Neural cell (in vitro differentiated cells): Measurements from ENCODE around the gene HAUS6. TPM values are rescaled to one million over a fixed set of nuclear protein-coding genes. Genes with fewer than 3 reads are reported as not detected.

Source experiments
- H2AFZ ChIP-seq: fragments of 200-600, 300-800 bp; sonication (generic), shearing (Covaris generic); 2 replicates; pipeline ENCODE4 v1.6.0; 2014; ENCODE audit warnings: low read depth, mild to moderate bottlenecking, antibody characterized with exemption, low read length, moderate library complexity
- H3F3A ChIP-seq: fragments of 200-600 bp; shearing (Covaris generic); 2 replicates; pipeline ENCODE4 v1.6.1; 2016; ENCODE audit warnings: mild to moderate bottlenecking, moderate library complexity, mixed read lengths, antibody characterized with exemption, low read length; ENCODE audit not compliant: insufficient read depth, poor library complexity, severe bottlenecking
- H3K27ac ChIP-seq: fragments of 200-600, 300-800 bp; sonication (generic), shearing (Covaris generic); 2 replicates; pipeline ENCODE4 v1.5.1; 2014; ENCODE audit warnings: mild to moderate bottlenecking, low read length, moderate library complexity
- H3K27me3 ChIP-seq: fragments of 300-800, 200-600 bp; sonication (generic), shearing (Covaris generic); 2 replicates; pipeline ENCODE4 v1.6.0; 2014; ENCODE audit warnings: mild to moderate bottlenecking, low read depth, low read length, moderate library complexity; ENCODE audit not compliant: insufficient read depth
- H3K36me3 ChIP-seq: fragments of 300-800, 200-600 bp; sonication (generic), shearing (Covaris generic); 2 replicates; pipeline ENCODE4 v1.5.1; 2014; ENCODE audit warnings: mild to moderate bottlenecking, antibody characterized with exemption, low read length, moderate library complexity; ENCODE audit not compliant: insufficient read depth
- H3K4me2 ChIP-seq: fragments of 300-800, 200-600 bp; sonication (generic), shearing (Covaris generic); 2 replicates; pipeline ENCODE4 v1.6.0; 2014; ENCODE audit warnings: mild to moderate bottlenecking, low read length
- H3K4me3 ChIP-seq: fragments of 300-800, 200-600 bp; sonication (generic), shearing (Covaris generic); 2 replicates; pipeline ENCODE4 v1.5.1; 2014; ENCODE audit warnings: mild to moderate bottlenecking, low read length, moderate library complexity
- H3K79me2 ChIP-seq: fragments of 200-600 bp; shearing (Covaris generic); replicated peaks from 2 replicates; pipeline ENCODE4 v1.6.0; 2014; ENCODE audit warnings: mild to moderate bottlenecking, low read length, moderate library complexity; ENCODE audit not compliant: insufficient read depth
- H3K9ac ChIP-seq: fragments of 300-800, 200-600 bp; sonication (generic), shearing (Covaris generic); 2 replicates; pipeline ENCODE4 v1.6.1; 2016; ENCODE audit warnings: mild to moderate bottlenecking, low read length, mixed read lengths
- H3K9me2 ChIP-seq: fragments of 200-600 bp; shearing (Covaris generic); 2 replicates; pipeline ENCODE4 v1.6.1; 2016; ENCODE audit warnings: mild to moderate bottlenecking, low read length, mixed read lengths; ENCODE audit not compliant: insufficient read depth
- H3K9me3 ChIP-seq: fragments of 200-600, 300-800 bp; sonication (generic), shearing (Covaris generic); 2 replicates; pipeline ENCODE4 v1.6.1; 2016; ENCODE audit warnings: mild to moderate bottlenecking, mixed run types, low read length, moderate library complexity, mixed read lengths
- H4K20me1 ChIP-seq: fragments of 200-600 bp; shearing (Covaris generic); 2 replicates; pipeline ENCODE4 v1.6.1; 2016; ENCODE audit warnings: mild to moderate bottlenecking, mixed run types; ENCODE audit not compliant: insufficient read depth
- EP300 ChIP-seq: fragments of 450-650 bp; conservative IDR thresholded peaks from 2 replicates; pipeline ENCODE4 v1.6.1; 2014; ENCODE audit warnings: antibody characterized with exemption, mild to moderate bottlenecking, moderate library complexity; ENCODE audit not compliant: poor library complexity, severe bottlenecking
- EZH2 ChIP-seq: fragments of 200-600, 300-800 bp; shearing (Covaris generic), sonication (generic); IDR thresholded peaks from 2 replicates; pipeline ENCODE4 v1.6.1; 2014; ENCODE audit warnings: antibody characterized with exemption, low read length, borderline replicate concordance, mild to moderate bottlenecking; ENCODE audit not compliant: insufficient read depth, poor library complexity, severe bottlenecking
- MXI1 ChIP-seq: fragments of 450-650 bp; conservative IDR thresholded peaks from 2 replicates; pipeline ENCODE4 v1.6.1; 2014; ENCODE audit warnings: antibody characterized with exemption, mild to moderate bottlenecking; ENCODE audit not compliant: poor library complexity, severe bottlenecking
- POLR2AphosphoS5 ChIP-seq: IDR thresholded peaks from 2 replicates; pipeline ENCODE4 v1.6.1; 2012
- RAD21 ChIP-seq: fragments of 450-650 bp; conservative IDR thresholded peaks from 2 replicates; pipeline ENCODE4 v1.6.1; 2014; ENCODE audit warnings: antibody characterized with exemption, mild to moderate bottlenecking, moderate library complexity
- SMC3 ChIP-seq: fragments of 450-650 bp; conservative IDR thresholded peaks from 2 replicates; pipeline ENCODE4 v1.6.1; 2014; ENCODE audit warnings: antibody characterized with exemption, mild to moderate bottlenecking, moderate library complexity; ENCODE audit not compliant: poor library complexity
- TAF1 ChIP-seq: IDR thresholded peaks from 2 replicates; pipeline ENCODE4 v1.6.1; 2012; ENCODE audit warnings: low read depth
- polyA plus RNA-seq: library from polyadenylated mRNA; depleted of rRNA; stranded (reverse); fragments of >200 nt; gene quantifications from 2 replicates; pipeline ENCODE4 v1.2.3, GENCODE V29; 2014
- TF ChIP-seq, protein P1 (sequence below): IDR thresholded peaks from 2 replicates; pipeline ENCODE4 v1.6.1; 2012; ENCODE audit warnings: borderline replicate concordance
- TF ChIP-seq, protein P2 (sequence below): fragments of 450-650 bp; IDR thresholded peaks from 2 replicates; pipeline ENCODE4 v1.5.1; 2014; ENCODE audit warnings: antibody characterized with exemption, mild to moderate bottlenecking, moderate library complexity; ENCODE audit not compliant: poor library complexity, severe bottlenecking

Gene HAUS6
- polyA plus RNA-seq, 1 donor from 2014 or later: 15.2 TPM

DNA sequence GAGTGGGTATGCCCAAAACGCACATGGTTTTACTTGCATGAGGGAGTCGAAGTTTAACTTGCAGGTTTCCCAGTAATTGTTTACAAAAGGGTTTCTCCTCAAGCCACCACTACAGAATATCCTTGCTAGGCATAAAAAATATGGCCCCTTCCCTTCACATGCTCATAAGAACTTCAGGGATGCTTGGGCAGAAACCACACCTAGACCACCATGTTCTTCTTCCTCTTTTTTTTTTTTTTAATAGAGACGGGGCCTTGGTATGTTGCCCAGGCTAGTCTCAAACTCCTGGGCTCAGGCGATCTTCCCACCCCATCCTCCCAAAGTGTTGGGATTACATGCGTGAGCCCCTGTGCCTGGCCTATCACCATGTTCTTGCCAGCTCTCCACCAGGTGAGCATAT, 43.2 kb upstream of the HAUS6 start:
- Histone ChIP-seq H3K9ac (no peak overlapping the region), H3K36me3 (no peaks in the 10 kb centered on the region), H3K4me3 (no peak overlapping the region), H4K20me1 (no peaks in the 10 kb centered on the region), H3K4me2 (no peak overlapping the region), H3K9me2 (no peaks in the 10 kb centered on the region), H3K79me2 (no peaks in the 10 kb centered on the region), H2AFZ (no peak overlapping the region), H3K27ac (no peak overlapping the region), H3F3A (no peaks in the 10 kb centered on the region), H3K27me3 (no peaks in the 10 kb centered on the region), H3K9me3 (no peaks in the 10 kb centered on the region)
- TF ChIP-seq EP300: no peak
- TF ChIP-seq EZH2: no peak
- no peak for TF ChIP-seq RAD21
- TF ChIP-seq, protein P1, sequence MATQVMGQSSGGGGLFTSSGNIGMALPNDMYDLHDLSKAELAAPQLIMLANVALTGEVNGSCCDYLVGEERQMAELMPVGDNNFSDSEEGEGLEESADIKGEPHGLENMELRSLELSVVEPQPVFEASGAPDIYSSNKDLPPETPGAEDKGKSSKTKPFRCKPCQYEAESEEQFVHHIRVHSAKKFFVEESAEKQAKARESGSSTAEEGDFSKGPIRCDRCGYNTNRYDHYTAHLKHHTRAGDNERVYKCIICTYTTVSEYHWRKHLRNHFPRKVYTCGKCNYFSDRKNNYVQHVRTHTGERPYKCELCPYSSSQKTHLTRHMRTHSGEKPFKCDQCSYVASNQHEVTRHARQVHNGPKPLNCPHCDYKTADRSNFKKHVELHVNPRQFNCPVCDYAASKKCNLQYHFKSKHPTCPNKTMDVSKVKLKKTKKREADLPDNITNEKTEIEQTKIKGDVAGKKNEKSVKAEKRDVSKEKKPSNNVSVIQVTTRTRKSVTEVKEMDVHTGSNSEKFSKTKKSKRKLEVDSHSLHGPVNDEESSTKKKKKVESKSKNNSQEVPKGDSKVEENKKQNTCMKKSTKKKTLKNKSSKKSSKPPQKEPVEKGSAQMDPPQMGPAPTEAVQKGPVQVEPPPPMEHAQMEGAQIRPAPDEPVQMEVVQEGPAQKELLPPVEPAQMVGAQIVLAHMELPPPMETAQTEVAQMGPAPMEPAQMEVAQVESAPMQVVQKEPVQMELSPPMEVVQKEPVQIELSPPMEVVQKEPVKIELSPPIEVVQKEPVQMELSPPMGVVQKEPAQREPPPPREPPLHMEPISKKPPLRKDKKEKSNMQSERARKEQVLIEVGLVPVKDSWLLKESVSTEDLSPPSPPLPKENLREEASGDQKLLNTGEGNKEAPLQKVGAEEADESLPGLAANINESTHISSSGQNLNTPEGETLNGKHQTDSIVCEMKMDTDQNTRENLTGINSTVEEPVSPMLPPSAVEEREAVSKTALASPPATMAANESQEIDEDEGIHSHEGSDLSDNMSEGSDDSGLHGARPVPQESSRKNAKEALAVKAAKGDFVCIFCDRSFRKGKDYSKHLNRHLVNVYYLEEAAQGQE: no peak
- TF ChIP-seq SMC3: no peak
- no peak for TF ChIP-seq TAF1
- no peak for TF ChIP-seq POLR2AphosphoS5
- TF ChIP-seq, protein P2, sequence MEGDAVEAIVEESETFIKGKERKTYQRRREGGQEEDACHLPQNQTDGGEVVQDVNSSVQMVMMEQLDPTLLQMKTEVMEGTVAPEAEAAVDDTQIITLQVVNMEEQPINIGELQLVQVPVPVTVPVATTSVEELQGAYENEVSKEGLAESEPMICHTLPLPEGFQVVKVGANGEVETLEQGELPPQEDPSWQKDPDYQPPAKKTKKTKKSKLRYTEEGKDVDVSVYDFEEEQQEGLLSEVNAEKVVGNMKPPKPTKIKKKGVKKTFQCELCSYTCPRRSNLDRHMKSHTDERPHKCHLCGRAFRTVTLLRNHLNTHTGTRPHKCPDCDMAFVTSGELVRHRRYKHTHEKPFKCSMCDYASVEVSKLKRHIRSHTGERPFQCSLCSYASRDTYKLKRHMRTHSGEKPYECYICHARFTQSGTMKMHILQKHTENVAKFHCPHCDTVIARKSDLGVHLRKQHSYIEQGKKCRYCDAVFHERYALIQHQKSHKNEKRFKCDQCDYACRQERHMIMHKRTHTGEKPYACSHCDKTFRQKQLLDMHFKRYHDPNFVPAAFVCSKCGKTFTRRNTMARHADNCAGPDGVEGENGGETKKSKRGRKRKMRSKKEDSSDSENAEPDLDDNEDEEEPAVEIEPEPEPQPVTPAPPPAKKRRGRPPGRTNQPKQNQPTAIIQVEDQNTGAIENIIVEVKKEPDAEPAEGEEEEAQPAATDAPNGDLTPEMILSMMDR: no peak
- TF ChIP-seq MXI1: no peak

DNA sequence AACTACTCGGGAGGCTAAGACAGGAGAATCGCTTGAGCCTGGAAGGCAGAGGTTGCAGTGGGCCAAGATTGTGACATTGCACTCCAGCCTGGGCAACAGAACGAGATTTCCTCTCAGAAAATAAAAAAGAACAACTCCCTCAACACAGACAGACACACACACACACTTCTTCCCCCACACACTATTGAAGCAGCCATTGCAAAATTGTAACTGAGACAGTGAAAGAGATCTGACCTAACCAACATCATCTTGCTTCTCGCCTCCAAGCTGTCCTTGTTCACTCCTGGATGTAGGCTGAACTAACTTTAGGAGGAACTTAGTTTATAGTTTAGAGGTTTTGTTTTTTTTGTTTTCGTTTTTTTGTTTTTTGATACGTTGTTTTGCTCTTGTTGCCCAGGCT, 37.6 kb upstream of the HAUS6 start:
- H3K27me3 ChIP-seq: no peaks in the 10 kb centered on the region
- H4K20me1 ChIP-seq: no peaks in the 10 kb centered on the region
- H3K4me2 ChIP-seq: no peak overlapping the region
- no peaks in the 10 kb centered on the region for H3K79me2 ChIP-seq
- H3F3A ChIP-seq: no peaks in the 10 kb centered on the region
- H3K9me2 ChIP-seq: no peaks in the 10 kb centered on the region
- no peak overlapping the region for H3K4me3 ChIP-seq
- TF ChIP-seq, protein P2: no peak
- TF ChIP-seq, protein P1: no peak
- TF ChIP-seq RAD21 (no peak), EZH2 (no peak), SMC3 (no peak), POLR2AphosphoS5 (no peak), TAF1 (no peak), MXI1 (no peak), EP300 (no peak)
- H2AFZ ChIP-seq: no peak overlapping the region
- H3K9ac ChIP-seq: no peak overlapping the region
- H3K27ac ChIP-seq: no peak overlapping the region
- no peaks in the 10 kb centered on the region for H3K36me3 ChIP-seq
- no peaks in the 10 kb centered on the region for H3K9me3 ChIP-seq
